Measurements from ENCODE around the gene RALGPS2. TPM values are rescaled to one million over a fixed set of nuclear protein-coding genes. Genes with fewer than 3 reads are reported as not detected.

RALGPS2 gene
- total and polyA plus RNA-seq, 2 of the 8 experiments (the other 6 are each of a cell fraction or from before 2014, with no cell fraction given), result 6.7 to 38.0 TPM

DNA sequence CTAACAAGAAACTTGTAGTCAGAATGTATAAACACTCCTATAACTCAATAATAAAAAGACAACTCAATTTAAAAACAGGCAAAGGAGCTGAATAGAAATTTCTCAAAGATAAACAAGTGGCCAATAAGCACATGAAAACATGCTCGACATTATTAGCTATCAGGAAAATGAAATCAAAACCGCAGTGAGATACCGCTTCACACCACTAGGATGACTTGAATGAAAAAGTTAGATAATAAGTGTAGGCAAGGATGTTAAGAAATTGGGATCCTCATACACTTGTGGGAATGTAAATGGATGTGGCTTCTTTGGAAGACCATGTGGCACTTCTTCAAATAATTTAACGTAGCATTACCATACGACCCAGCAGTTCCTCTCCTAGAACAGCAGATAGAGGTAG lies 8.9 kb downstream of the RALGPS2 start (continued):
- TF ChIP-seq, protein P1, sequence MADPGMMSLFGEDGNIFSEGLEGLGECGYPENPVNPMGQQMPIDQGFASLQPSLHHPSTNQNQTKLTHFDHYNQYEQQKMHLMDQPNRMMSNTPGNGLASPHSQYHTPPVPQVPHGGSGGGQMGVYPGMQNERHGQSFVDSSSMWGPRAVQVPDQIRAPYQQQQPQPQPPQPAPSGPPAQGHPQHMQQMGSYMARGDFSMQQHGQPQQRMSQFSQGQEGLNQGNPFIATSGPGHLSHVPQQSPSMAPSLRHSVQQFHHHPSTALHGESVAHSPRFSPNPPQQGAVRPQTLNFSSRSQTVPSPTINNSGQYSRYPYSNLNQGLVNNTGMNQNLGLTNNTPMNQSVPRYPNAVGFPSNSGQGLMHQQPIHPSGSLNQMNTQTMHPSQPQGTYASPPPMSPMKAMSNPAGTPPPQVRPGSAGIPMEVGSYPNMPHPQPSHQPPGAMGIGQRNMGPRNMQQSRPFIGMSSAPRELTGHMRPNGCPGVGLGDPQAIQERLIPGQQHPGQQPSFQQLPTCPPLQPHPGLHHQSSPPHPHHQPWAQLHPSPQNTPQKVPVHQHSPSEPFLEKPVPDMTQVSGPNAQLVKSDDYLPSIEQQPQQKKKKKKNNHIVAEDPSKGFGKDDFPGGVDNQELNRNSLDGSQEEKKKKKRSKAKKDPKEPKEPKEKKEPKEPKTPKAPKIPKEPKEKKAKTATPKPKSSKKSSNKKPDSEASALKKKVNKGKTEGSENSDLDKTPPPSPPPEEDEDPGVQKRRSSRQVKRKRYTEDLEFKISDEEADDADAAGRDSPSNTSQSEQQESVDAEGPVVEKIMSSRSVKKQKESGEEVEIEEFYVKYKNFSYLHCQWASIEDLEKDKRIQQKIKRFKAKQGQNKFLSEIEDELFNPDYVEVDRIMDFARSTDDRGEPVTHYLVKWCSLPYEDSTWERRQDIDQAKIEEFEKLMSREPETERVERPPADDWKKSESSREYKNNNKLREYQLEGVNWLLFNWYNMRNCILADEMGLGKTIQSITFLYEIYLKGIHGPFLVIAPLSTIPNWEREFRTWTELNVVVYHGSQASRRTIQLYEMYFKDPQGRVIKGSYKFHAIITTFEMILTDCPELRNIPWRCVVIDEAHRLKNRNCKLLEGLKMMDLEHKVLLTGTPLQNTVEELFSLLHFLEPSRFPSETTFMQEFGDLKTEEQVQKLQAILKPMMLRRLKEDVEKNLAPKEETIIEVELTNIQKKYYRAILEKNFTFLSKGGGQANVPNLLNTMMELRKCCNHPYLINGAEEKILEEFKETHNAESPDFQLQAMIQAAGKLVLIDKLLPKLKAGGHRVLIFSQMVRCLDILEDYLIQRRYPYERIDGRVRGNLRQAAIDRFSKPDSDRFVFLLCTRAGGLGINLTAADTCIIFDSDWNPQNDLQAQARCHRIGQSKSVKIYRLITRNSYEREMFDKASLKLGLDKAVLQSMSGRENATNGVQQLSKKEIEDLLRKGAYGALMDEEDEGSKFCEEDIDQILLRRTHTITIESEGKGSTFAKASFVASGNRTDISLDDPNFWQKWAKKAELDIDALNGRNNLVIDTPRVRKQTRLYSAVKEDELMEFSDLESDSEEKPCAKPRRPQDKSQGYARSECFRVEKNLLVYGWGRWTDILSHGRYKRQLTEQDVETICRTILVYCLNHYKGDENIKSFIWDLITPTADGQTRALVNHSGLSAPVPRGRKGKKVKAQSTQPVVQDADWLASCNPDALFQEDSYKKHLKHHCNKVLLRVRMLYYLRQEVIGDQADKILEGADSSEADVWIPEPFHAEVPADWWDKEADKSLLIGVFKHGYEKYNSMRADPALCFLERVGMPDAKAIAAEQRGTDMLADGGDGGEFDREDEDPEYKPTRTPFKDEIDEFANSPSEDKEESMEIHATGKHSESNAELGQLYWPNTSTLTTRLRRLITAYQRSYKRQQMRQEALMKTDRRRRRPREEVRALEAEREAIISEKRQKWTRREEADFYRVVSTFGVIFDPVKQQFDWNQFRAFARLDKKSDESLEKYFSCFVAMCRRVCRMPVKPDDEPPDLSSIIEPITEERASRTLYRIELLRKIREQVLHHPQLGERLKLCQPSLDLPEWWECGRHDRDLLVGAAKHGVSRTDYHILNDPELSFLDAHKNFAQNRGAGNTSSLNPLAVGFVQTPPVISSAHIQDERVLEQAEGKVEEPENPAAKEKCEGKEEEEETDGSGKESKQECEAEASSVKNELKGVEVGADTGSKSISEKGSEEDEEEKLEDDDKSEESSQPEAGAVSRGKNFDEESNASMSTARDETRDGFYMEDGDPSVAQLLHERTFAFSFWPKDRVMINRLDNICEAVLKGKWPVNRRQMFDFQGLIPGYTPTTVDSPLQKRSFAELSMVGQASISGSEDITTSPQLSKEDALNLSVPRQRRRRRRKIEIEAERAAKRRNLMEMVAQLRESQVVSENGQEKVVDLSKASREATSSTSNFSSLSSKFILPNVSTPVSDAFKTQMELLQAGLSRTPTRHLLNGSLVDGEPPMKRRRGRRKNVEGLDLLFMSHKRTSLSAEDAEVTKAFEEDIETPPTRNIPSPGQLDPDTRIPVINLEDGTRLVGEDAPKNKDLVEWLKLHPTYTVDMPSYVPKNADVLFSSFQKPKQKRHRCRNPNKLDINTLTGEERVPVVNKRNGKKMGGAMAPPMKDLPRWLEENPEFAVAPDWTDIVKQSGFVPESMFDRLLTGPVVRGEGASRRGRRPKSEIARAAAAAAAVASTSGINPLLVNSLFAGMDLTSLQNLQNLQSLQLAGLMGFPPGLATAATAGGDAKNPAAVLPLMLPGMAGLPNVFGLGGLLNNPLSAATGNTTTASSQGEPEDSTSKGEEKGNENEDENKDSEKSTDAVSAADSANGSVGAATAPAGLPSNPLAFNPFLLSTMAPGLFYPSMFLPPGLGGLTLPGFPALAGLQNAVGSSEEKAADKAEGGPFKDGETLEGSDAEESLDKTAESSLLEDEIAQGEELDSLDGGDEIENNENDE (IDR thresholded peaks at IDR 0.05; ENCODE audit: insufficient replicate concordance, low read length), result no peak
